CD1c-positive myeloid dendritic cell (primary cell): ENCODE data around the gene NR1H4.
"Not testable (repeated sequence)": the region's sequence is repeated elsewhere in the genome, so short reads cannot be mapped to it uniquely, and the experiment has no call there.

Experiments used
- DNase-seq: peaks from one replicate; pipeline ENCODE4 v3.0.0-alpha.2; 2016; ENCODE audit errors: extremely low spot score

Gene NR1H4

DNA sequence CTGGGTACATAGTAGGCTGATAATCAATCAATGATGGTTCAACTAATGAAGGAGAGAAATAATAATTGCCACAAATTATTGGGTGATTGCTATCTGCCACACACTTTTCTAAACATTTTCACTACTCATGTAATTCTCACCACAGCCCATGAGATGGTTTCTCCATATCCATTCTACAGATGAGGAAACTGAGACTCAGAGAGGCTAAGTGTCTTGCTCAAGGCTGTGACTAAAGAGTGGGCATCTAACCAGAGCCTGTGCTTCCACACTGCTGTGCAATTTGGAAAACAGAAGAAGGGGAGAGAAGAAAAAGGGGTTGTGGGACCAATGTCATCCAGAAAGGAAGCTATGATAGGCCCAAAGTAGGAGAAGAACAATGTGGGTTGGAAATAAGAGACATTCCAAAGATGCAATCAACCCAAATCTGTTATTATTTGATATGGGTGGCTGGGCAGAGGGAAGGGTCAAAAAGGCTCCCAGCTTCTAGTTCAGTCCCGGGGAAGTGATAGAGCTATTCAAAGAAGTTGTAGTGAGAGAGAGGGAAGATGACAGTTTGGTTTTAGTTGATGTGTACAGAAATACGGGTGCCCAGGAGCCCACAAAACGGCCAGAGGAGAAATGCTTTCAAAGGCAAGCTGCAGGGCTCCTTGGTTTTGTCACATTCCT is 483 bp upstream of the NR1H4 start:
- no peak for DNase-seq

DNA sequence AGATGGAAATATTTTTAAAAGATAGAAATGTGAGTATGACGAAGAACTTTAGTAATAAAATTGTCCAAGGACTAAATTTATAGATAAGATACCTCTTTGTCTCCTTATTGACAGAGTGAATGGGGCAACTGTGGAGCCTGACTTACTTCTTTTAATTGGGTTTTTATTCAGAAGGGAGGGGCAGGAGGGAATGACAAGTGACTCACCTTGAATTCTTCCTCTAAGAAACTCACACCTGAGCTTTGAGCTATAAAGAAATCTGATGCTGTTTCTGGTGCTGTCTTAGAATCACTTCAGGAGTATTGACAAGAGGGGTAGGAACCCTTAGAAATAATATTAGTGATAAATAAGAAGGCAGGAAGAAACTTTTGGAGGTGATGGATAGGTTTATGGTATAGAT is 951 bp downstream of the NR1H4 start:
- no peak for DNase-seq

DNA sequence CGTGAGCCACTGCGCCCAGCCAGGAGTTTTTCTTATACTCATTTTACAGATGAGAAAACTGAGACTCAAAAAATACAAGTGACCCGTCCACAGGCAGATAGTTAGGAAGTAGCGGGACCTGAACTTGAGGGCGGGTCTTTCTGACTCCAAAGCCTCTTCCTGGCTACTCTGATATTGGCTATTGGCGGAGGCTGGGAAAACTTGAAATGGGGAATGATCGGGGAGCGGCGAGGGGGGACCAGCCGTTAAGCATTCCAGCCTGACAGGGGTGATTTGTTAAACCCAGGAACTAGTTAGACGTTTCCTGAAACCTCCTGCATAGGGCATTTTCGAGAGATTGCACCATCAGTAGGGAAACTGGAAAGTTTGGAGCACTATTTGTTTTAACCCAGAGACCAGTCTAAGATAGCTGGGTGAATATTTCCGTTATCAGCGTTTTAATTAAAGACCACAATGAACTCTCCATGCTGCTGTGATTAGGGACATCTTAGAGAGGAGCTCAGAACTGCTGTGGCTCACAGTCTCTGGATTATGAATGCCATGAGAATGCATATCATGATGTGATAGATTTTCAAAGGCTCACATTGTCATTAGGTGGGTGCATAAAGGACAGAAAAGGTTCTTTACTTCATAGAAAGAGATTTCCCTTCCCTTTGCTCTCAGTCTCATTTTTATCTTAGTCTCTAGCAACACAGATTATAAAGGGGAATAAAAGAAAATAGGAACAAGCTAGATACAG is 2.5 kb downstream of the NR1H4 start:
- DNase-seq, result no peak

DNA sequence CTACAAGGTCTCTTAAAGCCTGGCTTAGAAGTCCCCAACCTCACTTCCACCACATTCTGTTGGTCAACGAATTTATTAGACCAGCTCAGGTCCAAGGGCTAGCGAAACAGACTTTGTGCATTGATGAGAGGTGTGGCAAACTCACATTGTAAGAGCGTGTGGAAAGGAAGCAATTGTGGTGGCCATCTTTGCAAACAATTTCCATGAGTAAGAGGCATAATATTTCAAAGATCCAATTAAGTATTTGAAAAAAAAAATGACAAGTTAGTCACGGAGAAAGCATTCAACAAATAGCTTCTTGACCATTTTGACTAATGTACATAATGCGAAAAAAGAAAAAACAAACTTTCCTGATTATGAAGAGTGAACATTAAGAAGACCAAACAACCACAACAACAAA is 7.4 kb downstream of the NR1H4 start:
- no peak for DNase-seq

DNA sequence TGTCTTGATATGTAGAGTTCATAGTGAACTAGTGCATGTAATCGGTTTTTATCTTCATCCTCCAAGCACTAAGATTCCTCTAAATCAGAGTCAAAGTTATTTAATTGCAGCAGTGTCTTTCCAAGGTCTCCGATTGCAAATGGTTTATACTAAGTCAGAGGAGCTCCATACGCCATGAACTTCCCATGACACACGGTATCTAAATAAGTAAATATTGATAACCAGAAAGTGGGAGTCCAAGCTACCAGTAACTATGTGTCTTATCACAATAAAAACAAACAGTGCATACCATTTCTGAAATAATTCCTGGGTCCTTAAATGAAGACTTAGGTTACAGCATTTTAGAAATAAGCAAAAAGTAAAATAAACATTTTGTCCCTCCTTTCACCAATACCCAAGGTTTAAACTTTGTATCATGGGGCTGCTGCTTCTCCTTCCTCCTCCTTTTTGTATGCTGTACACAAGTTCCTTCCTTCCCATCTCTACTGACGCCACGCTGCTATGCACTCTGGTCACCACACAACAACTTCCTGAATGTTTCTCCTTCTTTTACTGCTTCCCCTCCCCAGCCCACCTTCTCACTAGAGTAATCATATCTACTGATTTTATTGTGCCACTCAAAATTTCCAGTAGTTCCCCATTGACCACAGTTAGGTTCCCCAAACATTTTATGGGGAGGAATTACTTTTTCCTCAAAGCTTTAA is 10.7 kb downstream of the NR1H4 start:
- no peak for DNase-seq

DNA sequence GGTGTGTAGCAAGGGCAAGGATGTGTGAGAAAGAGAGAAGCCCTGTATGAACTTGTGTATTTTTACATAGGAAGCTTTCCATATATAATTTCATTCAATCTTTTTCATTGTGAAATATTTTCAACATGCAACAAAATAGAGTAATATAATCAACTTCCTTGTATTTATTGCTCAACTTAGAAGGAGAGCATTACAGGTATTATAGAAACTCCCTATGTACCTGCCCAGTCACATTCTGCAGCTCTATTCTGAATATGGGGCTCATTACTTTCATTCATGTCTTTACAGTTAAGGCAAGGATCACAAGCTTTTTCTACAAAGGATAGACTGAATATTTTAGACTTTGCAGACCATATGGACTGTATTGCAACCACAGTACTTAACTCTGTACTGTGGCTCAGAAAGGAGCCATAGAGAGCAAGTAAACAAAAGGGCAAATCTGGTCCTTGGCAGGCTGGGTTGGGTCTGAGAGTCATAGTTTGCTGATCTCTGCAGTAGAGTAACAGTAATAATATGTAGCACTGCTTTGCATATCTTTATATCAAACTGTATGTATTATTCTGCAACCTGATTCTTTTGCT is 11.3 kb downstream of the NR1H4 start:
- no peak for DNase-seq

DNA sequence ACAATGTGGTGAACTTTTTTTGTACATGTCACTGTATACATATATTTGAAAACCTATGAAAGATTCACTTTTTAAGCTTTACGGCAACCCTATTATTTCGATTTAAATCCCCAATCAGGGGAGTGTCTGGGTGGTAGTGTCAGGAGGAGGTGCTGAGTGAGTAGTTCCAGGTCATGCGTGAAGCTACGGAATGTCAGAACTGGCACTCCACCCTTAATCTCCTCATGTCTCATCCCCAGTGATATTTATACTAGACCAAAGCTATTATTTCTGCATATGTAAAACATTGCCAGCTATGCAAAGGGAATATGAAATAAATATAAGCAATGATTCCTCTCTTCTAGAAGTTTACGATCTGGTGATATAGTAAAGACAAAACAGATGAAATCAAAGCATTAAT is 12.3 kb downstream of the NR1H4 start:
- DNase-seq, result no peak

DNA sequence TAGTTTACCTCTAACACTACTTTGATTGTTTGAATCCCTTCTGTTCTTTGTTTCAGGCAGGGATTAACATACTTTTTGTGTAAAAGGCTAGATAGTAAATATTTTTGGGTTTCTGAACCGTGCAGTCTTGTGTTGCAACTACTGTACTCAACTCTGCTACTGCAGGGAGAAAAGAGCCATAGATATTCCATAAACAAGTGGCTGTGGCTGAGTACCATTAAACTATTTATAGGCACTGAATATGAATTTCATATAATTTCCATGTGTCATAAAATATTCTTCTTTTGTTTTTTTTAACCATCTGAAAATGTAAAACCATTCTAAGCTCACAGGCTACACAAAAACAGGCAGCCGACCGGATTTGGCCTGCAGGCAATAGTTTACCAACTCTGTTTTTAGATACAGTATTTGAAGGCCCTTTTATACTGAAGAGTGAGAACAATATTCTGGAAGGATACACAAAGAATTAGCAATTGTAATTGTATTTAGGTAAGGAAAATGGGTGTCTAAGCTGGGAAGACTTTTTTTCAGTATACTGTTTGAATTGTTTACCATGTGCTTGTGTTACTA is 15.7 kb downstream of the NR1H4 start:
- no peak for DNase-seq

DNA sequence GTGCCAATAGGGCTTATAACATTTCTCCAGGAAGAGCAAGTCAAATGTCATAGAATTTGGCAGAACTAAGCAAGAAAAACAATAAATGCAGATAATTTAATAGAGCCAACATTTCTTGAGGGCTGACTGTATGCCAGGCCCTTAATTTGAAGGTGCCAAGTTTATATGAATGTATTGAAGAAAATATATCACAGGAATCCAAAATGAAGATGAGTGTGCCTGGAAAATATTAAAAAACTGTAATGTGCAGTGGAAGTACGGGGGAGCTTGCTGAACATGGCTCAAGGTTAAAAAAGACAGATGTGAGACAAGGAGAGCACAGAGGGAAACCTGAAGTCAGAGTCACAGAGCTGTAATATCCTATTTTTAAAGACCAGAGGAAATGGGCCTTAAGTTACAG is 16.4 kb downstream of the NR1H4 start:
- DNase-seq, result no peak

DNA sequence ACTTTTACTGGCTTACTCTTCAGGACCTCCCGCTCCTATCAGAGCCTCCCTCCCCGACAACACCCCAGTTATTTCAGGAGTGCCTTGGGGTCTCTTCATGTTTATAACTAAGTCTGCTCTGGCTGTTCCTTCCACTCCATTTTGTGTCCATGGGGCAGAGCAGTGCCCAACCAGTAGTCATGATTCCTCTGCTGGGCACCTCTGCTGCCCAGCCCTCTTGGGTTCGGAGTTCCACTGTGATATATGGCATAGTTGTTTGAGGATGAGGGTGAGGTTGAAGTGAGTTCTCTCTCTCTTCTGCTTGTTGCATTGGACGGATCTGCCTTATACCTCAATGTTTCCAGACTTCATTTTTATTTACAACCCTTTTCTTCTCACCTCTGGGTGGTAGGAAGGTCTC is 17.4 kb downstream of the NR1H4 start:
- no peak for DNase-seq

DNA sequence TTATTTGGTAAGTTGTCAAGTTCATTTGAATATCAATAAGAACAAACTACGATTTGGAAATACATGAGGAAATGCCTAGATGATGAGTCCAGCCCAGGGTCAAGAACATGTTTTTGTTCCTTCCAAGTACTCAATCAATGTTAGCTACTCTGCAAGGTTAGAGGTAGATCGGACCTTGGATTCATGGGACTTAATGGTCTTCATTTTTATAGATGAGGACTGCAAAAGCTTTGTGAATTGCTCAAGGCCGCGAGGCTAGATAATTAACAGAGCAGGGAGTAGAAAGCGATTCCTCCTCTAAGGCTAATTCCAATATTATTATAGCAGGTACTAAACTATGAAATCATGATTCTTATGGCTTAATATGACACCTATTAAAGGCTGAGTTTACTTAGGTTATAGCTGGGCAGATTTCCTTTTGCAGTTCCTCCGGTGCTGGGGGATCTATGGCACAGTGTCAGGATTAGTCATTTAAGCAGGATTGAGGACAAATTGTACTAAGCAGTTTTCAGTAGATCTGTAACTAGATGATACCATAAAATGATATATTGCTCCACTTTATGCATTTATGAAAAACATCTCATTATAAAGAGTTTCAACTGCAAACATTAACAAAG is 19.8 kb downstream of the NR1H4 start:
- DNase-seq, result no peak

DNA sequence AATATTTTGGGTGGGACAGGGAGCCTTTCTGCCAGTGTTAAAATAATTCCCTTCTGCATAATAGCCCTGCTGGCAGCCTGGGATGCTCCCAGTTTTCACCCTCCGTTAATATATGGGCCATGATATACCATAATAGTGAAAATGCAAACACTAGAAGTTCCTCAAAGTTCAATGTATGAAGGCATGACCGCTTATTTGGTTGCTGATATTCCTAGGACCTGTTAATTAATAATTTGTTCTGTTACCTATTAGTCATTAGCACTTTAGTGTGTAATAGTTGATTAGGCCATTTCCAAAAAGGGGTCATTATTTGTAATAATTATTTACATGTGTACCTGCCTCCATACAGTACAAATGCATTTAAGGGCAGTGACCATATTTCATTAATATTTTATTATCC is 20.4 kb downstream of the NR1H4 start:
- DNase-seq, result no peak

DNA sequence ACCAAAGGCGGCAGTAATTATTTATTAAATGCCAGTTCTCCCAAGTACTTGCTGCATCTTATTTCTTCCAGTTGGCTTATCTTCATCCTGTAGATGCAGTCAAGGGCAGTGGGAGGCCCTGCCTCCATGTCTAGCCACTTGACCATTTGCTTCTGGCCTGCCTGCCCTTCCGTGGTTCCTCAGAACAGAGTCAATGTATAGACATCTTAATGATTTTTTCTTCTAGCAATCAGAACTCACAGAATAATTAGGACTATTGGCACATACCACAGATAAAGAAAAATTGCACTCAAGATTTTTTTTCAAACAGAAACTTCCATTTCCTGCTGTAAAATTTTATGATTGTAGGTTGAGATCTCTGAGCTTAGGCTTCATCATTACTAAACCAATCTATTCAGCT is 20.9 kb downstream of the NR1H4 start:
- no peak for DNase-seq

DNA sequence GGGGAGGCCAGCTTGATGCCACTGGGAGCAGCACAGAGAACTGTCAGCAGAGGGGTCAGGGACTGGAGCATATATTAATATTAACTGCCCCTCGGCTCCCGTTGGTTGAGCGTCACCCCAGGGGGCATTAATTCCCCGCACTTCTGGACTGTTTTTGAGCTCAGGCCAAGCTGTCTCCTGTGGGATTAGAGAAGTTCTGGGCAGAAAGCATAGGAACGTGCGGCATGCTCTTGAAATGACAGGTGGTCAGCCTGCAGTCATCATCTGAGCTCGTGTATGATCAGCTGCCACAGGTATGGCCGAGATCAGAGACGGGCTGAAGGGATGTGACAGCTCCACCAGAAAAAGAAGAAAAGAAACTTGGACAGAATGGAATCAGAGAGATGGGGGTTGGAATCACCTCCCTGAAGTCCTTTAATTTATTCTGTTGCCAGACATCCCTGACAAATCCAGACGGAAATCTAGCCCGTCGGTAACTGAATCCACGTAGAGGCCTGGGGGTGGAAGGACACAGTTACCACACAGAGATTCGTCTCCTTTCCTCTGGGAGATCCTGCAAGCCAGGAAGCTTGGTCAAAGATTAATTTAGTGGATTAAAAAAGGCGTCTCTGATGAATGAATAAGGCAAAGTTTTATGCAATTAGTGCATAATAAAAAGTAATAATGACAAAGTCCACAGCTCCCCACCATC is 23.6 kb downstream of the NR1H4 start:
- DNase-seq, result no peak

DNA sequence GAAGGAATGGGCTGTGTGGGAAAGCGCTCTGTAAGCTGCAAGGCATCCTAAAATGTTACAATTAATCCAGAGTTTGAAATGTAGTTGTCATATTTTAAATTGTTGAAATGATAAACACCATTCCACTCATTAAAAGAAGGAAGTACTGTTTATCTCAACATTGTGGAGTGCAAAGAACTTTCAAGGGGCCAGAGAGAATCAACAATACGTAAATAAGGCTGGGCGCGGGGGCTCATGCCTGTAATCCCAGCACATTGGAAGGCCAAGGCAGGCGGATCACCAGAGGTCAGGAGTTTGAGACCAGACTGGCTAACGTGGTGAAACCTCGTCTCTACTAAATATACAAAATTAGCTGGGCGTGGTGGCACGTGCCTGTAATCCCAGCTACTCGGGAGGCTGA is 24.5 kb downstream of the NR1H4 start:
- DNase-seq, result no peak

DNA sequence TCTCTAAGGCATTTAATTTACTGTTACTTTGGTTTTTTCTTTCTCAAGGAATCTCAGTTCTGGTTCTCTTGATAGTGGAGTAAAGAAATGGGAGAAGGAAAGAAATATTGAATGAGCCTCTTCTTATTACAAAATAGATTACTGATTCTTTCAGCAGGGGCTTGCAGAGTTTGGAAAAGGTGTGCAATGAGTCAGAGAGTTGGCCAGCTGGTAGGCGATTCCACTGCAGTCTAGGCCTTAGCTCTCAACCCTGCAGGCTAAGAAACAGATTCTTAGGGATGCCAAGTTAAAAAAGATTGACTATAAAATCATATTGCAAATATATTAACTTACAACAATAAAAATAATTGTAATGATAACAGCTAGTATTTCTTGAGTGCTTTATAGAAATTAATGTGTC is 25.8 kb downstream of the NR1H4 start:
- DNase-seq, result no peak

DNA sequence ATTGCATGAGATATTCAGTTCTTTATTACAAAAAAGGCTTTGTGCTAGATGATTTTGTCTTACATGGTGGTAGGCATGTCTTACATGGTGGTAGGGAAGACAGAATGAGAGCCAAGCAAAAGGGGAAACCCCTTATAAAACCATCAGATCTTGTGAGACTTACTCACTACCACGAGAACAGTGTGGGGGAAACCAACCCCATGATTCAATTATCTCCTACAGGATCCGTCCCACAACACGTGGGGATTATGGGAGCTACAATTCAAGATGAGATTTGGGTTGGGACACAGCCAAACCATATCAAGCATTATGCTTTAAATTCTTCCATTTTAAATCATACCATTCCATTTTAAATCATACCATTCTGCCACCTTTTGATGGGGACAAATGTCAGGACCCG is 29.1 kb downstream of the NR1H4 start:
- not testable (repeated sequence) for DNase-seq

DNA sequence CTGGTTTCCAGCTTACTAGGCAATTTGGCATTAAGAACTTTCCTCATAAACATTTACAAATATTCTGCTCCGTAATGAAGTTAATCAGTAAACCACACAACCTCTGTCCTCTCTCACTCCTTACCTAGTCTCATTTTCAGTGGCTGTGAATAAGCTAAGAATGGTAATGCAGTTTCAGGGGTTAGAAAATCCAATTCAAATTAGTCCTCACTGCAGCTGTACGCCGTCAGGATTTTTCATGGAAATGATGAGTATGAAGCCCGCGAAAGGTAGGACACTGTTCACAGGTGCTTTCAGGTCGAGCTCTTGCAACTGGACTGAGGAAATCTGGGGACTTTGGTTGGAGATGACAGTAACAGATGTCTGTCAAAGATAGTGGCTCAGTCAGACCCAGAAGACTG is 29.6 kb downstream of the NR1H4 start:
- DNase-seq, result no peak

DNA sequence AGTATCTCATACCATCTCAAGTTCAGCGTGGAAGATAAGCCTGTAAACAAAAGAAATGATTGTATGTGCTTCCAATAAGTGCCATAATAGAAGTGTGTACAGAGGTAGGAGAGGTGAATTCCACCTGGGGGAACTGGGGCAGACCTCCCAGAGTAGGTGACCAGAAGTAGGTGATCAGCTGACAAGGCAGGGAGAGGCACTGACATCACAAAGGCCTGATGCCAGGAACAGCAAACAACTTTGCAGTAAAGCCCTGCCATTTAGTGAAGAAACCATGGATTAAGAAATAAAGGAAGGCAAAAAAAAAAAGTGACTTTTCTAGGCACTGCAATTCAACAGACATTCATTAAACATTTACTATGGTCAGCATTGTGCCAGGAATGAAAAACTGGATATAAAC is 31.1 kb downstream of the NR1H4 start:
- no peak for DNase-seq

DNA sequence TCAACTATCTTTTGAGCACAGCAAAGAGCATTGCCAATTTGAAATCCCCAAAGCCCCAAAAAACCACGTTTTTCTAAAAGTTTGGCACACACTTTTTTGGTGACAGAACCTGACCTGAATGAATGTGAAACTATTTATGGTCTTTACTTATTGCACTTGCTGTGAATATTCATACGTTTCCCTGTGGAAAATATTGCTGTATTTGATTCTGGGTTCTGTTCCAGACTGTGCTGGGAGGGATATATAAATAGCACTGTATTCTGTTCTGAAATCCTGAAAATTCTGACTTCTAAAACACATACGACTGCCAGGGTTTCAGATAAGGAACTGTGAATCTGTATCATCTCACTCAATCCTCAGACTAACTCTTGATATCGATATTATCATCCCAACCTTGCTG is 35.1 kb downstream of the NR1H4 start:
- DNase-seq, result no peak

DNA sequence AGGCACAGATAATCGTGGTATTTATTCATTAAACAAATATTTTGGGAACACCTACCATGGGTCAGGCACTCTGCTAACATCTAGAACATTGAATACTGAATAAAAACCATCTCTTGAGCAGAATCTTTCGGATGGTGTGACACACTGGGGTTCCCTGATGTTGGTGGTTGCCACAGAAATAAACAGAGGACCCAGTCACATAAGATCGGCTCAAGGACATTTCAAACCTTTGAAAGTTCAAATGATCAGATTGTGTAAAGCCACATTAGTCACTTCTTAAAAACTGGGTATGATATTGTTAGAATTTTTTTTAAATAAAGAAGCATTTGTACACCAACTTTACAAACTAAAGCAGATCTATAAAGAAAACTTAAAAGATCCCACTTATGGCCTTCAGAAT is 39.0 kb downstream of the NR1H4 start:
- no peak for DNase-seq
